AG09309 (cell line): ENCODE measurements around the gene DHX30.

Experiments used
- DNase-seq: peaks from one replicate; pipeline ENCODE4 v3.0.0-alpha.2; 2010; ENCODE audit warnings: low read depth
- H3K4me3 ChIP-seq: 2 replicates; pipeline ENCODE4 v1.5.1; 2011; ENCODE audit warnings: mild to moderate bottlenecking, low read depth, low read length, moderate library complexity; ENCODE audit not compliant: control insufficient read depth
- CTCF ChIP-seq: IDR thresholded peaks from 2 replicates; pipeline ENCODE4 v1.5.1; 2011; ENCODE audit warnings: mild to moderate bottlenecking, low read depth, low read length, inconsistent platforms; ENCODE audit not compliant: insufficient read depth, control insufficient read depth; ENCODE audit errors: missing control alignments

The DHX30 gene

DNA sequence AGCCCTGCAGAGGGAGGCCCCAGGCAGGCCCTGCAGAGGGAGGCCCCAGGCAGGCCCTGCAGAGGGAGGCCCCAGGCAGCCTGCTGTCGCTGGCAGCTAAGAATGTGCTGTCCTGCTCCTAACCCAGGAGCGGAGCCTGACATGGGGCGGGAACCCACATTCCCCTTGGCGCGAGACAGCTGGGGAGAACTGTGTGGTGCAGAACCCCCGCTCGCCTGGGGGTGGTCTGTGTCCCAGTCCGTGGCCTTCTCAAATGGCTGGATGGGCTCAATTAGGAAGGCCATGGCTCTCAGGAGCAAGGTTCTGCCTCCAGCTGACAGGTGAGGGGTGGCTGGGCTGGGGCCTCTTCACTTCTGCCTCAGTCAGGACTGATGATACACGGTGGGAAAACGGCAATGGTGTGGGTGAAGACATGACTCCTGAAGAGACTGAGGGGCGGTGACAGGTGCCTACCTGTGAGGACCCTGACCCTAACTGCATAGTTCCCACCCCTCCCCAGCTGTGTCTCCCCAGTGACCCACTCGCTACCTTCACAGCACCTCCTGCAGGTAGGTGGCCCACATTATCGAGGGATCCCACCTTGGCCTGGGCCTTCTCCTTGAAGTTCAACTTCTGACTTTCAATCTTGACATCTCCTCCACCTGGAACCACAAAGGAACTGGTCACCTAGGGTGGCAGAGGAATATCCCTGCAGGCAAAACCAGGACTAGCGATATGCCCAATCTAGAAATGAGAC is 52.0 kb downstream of the DHX30 start:
- DNase-seq = no peak
- no peak overlapping the region for H3K4me3 ChIP-seq
- no peak for TF ChIP-seq CTCF

GRCh38 chr3:47855461-47856383 is 52.8 kb downstream of the DHX30 start:
- DNase-seq = no peak
- no peak overlapping the region for H3K4me3 ChIP-seq
- no peak for TF ChIP-seq CTCF

- no peak for DNase-seq
- no peak for TF ChIP-seq CTCF
- H3K4me3 ChIP-seq = no peak overlapping the region
Measured at GRCh38 chr3:47856669-47857068, 53.7 kb downstream of the DHX30 start.

DNA sequence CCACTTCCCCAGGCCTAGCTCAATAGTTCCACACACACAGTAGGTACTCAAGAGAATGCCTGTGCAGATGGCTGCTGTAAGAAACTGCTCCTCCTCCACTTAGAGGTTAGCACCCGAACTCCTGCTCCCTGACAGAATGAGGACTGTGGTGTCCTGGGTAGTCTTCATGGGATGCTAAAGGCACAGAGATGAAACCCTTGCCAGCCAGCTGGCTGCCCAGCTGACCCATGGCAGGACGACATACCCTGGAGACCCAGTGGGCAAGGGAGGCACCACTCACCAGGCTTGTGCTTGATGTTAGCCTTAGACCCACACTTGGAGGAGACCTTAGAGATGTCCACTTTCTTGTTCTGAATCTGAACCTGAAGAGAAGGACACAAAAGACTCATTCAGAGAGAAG is 54.2 kb downstream of the DHX30 start:
- no peak for DNase-seq
- TF ChIP-seq CTCF = no peak
- H3K4me3 ChIP-seq = no peak overlapping the region

- DNase-seq = no peak
- H3K4me3 ChIP-seq = no peak overlapping the region
- TF ChIP-seq CTCF = no peak
Measured at GRCh38 chr3:47859956-47860605, 57.1 kb downstream of the DHX30 start.

GRCh38 chr3:47863391-47864128 is 60.6 kb downstream of the DHX30 start:
- DNase-seq = no peak
- no peak overlapping the region for H3K4me3 ChIP-seq
- no peak for TF ChIP-seq CTCF
